ENCODE measurements around the gene MAPRE2. TPM values are rescaled to one million over a fixed set of nuclear protein-coding genes. Genes with fewer than 3 reads are reported as not detected.
A peak's percentile ranks its signal among the peaks of the same experiment; 100 is the strongest.
"Not testable (repeated sequence)": the region's sequence is repeated elsewhere in the genome, so short reads cannot be mapped to it uniquely, and the experiment has no call there.

MAPRE2 gene
- polyA plus RNA-seq, 5 donors, result 38.4 to 53.1 (median 51.1) TPM

DNA sequence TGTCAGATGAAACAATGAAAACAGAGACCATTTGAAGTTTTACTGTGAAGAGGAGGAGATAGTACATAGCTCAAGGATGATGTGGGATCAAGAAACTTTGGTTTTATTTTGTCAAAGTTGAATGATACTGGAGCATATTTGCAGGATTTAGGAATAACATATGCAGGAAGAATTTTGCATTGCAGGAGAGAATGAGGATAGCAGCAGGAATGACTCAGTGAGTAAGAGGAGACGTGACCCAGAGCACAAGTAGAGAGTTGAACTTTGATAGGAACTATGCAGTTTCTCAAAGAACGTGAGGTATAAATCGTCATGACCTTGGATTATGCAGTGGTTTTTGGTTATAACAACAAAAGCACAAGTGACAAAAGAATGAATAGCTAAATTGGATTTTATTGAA lies 47.7 kb downstream of the MAPRE2 start:
- DNase-seq, result no peak

DNA sequence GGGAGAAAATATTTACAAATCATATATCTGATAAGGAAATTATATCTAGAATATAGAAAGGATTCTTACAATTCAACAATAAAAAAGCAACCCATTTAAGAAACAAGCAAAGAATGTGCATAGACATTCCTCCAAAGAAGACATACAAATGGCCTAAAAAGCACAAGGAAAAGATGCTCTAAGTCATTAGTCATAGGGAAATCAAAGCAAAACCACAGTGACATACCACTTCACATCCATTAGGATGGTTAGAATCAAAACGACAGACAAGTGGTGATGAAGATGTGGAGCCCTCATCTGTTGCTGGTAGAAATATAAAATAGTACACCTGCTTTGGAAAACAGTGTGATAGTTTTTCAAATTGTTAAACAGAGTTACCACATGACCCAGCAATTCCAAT lies 48.2 kb downstream of the MAPRE2 start:
- no peak for DNase-seq

DNA sequence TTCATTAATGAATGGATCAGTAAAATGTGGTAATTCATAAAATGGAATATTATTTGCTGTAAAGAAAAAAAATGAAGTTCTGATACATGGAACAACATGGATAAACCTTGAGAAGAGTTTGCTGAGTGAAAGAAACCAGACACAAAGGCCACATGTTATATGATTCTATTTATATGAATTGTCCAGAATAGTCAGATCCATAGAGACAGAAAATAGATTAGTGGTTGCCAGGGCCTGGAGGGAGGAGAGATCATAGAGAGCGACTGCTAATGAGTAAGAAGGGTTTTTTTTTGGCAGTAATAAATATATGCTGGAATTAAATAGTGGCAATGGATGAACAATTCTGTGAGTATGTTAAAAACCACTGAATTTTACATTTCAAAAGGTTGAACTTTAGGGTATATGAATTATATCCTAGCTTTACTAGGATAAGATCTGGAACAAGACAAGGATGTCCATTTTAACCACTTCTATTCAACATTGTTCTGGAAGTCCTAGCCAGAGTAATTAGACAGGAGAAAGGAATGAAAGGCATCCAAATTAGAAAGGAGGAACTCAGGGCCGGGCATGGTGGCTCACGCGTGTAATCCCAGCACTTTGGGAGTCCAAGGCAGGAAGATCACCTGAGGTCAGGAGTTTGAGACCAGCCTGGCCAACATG lies 48.8 kb downstream of the MAPRE2 start:
- no peak for DNase-seq

DNA sequence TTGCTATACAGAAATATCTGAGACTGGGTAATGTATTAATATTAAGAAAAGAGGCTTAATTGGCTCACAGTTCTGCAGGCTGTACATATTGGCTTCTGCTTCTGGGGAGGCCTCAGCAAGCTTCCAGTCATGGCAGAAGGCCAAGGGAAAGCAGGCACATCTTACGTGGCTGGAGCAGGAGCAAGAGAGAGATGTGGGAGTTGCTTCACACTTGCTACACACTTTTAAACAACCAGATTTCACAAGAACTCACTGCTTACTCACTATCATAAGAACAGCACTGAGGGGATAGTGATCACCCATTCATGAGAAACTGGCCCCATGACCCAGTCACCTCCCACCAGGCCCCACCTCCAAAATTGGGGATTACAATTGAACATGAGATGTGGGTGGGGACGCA lies 50.6 kb downstream of the MAPRE2 start:
- no peak for DNase-seq

DNA sequence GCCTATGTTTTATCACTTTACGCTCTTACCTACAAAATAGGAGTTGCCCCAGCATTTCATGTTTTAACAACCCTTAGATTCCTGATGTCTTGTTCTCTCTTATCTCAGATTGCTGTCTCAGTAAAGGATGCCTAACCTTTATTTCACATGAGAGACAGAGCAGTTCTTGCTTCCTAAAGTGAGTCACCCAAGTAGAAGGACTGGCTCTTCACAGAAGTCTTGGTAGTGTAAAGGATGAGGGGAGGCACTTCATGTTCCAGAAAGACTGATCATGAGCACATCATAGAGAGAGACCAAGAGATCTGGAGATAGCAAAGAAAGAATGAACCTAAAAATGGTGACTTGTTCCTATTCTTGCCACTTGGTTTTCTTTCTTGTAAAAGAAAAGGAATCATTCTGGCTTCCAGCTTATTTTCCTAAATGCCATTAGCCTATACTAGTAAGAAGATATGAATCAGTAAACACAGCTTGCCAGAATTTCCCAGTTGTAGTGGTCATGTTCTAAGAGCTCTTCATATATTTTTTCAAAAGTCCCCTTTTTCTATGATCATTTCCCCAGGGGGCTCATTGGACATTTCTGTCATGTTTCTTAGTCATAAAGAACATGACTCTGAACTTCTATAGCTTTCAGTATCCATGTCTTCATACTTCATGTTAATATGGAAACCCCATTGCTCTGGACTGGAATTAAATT lies 54.9 kb downstream of the MAPRE2 start:
- no peak for DNase-seq

DNA sequence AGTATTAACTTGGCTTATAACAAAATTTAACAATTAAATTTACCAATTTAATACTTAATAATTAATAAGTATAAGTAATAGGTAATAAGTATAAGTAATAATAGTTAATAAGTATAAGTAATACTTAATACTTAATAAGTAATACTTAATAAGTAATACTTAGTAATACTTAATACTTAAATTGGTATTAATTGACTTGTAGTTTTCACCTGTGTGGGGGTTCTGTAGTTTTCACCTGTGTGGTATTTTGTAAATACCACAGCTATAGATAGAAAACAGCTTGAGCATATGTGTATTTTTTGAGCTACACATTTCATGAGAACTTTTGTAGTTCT lies 55.4 kb downstream of the MAPRE2 start:
- DNase-seq, result no peak

DNA sequence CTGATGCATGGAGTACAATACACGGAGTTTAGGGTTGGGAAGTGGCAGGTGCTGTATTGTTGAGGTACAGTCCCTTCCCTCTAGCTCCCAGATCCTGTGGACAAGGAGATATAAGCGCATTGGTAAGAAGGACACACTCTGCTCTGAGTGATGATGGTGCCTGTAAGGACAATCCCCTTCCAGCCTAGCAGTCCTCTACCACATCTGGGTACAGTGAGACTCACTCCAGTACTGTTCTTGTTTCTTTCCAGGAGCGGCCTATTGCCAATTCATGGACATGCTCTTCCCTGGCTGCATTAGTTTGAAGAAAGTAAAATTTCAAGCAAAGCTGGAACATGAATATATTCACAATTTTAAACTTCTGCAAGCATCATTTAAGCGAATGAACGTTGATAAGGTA lies 56.0 kb downstream of the MAPRE2 start:
- DNase-seq, result no peak

DNA sequence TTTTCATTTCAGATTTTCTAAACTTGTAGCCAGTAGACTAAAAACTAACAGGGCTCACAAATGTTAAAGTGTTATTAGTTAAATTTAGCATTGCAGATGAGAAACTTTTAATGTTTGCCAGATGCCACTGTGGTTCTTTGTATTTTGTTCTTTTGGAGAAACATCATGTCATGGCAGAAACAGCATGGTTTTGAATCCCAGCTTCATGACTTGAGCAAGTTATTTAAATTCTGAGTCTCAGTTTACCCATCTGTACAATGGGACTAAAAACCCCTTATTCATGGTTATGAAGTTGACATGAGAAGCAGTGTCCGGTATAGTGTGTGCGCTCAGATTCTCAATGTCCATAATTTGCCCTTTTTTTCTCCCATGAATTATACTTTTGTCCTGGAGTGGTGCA lies 56.5 kb downstream of the MAPRE2 start:
- DNase-seq, result no peak

DNA sequence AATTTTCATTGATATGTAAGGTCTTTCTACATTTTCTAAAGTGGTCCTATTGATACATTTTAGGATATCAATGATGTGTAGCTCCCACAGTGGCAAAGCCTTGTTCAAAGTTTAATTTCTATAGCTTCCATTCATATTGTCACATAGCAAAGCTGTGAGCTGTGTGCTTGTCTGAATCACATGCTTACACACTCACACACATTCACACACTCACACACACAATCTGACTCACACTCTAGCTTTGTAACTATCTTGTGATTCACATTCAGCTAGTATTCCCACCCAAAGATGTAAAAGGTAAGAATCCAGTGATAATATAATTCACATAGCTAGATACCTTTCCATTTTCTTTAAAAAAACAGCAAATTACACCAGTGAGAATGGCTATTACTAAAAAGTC lies 58.7 kb downstream of the MAPRE2 start:
- DNase-seq, result no peak

DNA sequence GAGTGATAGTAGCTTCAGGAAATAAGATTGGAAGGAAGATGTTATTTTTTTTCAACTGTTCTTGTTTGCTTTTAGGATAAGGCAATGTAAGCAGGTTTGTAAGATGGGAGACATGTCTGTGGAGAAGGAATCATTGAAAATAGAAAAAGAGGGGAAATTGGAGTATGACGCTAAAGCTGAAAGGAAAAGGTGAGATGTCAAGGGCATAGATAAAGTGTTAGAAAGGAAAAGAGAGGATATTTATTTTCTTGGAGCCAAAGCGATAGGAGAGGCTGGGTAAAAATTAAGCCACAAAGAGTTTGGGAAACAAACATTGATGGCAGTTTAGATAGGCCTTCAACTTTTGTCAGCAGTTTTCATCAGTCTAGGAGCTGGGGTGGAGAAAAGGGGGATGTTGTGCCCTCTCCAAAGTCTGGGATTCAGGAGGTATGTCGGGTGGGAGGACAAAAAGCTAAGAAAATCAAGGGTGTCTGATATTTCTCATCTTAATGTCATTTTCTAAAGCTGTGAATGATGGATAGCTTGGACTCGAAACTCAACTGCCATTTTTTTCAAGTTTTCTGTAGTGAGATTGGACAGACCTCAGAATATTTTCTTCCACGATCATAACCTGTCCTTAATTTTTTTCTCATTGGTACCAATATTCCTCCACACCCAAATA lies 63.3 kb downstream of the MAPRE2 start:
- no peak for DNase-seq

DNA sequence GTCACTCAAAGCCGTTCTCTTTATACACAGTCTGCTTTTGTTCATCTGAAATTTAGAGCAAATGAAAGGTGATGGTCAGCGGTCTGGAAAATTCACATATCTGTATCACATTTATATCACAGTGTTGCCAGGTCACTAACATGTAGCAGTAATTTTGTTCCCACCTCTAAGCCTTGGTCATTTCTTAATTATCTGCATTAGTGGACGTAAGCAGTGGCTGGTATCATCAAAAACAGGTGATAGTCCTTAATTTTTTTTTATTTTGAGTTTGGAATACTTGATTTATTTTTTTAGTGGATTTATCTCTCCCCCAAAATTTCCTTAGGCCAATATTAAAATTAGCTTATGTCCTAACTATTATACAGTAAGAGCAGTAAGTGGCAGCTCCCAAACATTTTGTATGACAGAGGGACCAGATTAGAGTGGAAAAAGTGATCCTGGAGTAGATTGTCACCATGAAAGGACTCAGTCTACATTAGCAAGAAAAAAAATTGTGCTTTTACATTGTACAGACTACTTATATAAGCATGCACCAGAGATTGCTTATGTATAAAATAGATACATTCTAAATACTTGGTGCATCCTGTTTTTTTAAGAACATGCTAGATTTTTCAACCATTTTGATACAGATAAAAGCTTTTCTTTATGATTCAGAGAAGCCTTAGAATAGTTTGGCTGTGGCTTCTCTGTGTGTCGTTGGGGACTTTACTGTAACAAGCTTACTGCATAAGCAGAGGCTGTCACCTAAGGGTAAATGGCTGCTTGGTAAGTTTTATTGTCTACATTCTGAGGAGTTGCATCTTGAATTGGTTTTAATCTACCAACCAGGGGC lies 65.0 kb downstream of the MAPRE2 start:
- DNase-seq, result no peak

DNA sequence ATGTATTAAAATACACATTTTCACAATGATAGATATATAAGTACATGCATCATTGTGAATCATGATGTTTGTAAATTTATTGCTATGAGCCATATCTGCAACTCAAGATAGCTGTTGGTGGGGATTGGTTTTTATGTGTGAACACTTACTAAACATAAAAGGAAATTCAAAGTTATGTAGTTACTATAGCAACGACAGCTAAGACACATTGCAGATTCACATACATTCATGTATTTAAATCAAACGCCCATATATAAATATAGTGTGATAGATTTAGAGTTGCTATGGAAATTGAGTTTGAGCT lies 65.6 kb downstream of the MAPRE2 start:
- no peak for DNase-seq

DNA sequence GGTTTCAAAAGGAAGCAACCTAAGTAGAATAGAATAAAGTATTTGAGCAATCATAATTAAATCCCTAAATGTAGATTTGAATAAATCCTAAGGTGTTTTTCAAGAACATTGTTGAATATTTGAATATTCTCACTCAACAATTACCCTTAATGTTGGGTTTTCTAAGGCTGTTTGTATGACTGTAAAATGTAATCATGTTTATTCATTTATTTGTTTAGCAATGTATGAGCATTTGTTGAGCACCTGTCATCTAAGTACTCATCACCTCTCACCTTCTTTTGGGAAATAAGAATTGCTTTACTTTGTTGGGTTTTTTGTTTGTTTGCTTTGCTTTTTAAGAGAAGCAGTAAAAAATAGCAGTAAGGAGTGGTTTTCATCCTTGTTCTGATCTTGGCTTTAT lies 66.0 kb downstream of the MAPRE2 start:
- DNase-seq, result no peak

DNA sequence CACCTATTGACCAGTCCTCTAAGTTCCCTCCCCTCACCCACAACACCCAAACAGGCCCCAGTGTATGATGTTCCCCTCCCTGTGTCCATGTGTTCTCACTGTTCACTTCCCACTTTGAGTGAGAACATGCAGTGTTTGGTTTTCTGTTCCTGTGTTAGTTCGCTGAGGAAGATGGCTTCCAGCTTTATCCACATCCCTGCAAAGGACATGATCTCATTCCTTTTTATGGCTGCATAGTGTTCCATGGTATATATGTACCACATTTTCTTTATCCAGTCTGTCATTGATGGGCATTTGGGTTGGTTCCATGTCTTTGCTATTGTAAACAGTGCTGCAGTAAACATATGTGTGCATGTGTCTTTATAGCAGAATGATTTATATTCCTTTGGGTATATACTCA lies 66.9 kb downstream of the MAPRE2 start:
- not testable (repeated sequence) for DNase-seq

DNA sequence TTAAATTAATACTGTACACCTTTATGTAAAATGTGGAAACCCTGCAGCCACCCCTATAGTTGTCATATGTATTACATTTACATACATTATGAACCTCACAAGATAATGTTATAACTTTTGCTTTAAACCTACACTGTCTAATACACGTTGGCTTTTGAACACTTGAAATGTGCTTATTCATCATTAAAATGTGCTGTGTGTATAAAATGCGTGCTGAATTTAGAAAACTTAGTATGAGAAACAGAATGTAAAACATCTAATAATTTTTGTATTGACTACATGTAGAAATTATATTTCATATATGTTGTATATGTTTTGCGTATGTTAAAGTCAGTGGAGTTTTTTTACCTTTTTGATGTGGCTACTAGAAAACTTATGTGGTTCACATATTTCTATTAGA lies 68.8 kb downstream of the MAPRE2 start:
- DNase-seq, result no peak

DNA sequence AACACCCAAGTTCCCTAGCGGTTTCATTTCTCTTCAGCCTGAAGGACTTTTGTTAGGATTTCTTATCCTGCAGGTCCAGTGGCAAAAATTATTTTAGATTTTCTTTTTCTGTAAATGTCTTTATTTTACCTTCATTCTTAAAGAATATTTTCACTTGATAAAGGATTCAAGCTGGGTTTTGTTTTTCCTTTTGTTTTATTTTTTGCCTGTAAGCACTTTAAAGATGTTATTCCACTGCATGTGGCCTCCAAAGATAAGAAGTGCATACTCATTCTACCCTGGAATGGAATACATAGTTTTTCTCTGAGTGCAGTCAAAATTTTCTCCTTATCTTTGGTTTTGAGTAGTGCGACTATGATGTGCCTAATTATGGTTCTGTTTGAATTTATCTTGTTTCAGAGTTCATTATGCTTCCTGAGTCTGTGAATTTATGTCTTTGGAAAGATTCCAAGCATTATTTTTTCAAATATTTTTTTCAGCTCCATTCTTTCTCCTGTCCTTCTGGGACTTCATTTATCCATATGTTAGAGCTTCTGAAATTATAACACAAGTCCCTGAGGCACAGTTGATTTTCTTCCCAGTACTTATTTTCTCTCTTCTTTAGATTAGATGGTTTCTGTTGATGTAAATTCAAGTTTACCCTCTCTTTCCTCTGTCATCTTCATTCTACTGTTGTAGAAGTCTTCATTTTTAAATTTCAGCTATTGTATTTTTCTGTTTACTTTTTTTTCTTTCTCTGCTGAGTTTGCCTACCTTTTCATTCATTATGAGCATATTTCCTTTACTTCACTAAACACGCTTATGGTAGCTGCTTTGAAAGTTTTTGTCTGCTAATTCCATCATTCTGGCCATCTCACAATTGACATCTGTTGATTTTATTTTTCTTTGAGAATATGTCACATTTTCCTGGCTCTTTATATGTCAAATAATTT lies 69.6 kb downstream of the MAPRE2 start:
- DNase-seq, result no peak

DNA sequence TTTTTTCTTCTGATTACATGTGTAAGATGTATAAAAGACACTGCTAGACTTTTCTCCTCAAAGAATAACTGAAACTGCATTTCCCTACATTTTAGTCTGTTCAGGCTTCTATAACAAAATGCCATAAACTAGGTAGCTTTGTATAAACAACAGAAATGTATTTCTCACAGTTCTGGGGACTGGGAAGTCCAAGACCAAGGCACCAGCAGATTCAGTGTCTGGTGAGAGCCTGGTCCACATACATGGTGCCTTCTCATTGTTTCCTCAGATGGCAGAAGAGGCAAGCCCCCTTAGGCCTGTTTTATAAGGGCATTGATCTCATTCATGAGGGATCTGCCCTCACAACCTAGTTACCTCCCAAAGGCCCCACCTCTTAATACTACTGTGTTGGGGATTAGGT lies 71.5 kb downstream of the MAPRE2 start:
- no peak for DNase-seq

DNA sequence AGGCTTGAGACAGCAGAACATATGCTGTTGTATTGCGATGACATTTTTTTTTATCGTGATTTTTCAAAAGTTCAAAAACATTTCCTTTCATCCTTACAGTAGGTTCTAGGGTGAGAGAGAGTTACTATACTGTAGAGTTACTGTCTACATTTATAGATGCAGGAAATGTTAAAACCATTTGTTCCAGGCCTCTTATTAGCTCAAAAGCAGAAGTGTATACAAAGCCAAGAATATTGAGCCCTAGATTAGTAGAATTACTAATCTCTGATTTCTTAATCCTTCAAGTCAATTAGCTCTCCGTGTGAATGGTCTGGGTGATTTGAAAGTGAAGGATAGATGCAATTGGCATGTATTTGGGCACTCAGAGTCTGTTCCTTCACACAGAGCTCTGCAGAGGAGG lies 73.1 kb downstream of the MAPRE2 start:
- DNase-seq, result no peak

DNA sequence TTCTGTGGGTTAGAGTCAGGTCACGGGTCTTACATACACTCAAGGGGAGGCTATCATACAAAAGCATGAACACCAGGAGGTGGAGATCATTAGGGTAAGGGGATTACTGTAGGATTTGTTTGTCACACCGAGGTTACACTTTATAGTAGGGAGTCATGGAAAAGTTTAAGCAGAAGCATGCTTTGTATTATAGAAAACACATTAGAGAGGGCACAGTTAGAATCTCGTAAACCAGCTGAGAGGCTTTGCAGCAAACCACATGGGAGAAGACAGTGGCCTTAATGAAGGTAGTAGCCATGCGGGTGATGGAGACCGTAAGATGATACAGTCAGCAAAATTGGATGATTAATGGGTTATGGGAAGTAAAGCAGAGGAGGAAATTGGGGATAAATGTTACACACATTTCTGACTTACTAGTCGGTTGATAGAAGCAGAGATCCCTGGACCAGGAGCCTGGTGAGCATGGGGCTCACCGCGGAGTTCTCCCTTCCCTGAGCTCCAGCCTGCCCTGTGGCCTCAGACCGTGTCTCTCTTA lies 75.6 kb downstream of the MAPRE2 start:
- DNase-seq, result no peak

DNA sequence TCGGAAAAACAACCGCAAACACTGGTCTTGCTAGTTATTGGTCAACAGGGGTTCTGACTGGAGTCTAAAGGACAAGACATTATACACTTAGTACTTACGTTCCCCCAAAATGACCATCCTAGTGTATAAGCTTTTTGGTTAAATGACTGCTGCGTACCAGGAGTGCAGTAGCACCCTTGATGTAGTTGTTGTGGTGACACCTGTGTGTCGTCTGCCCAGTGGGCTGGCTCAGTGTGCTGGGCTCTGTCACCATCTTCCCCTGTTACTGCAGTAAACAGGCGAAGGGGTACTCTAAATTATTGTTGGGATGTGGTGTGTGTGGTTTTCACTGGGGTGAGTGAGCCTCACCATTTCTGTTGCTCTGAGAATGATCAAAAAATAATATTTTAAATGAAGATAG lies 76.2 kb downstream of the MAPRE2 start:
- DNase-seq, result no peak

DNA sequence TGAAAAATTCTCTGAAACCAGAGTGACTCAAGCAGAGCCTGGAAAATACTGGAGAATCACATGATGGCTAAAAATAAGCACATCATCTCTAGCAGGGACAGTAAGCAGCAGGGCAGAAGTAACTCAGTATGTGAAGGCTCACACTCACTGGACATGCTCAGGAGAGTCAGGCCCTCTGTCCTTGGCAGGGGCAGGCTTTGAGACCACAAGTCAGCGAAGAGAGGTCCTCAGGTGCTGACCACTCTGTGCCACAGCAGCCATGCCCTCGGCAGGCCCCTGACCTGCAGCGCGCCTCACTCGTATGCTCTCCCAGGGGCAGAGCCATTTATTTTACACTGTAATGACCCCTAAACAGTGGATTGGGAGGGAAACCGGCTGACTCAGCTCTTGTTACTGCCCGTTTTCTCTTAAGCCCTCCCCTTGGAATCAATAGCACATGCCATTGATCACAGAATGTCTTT lies 76.8 kb downstream of the MAPRE2 start:
- DNase-seq, result peak; percentile 37 to 41

Data from right lung (tissue), 5 donors.